ENCODE results near the gene LRRC32. TPM values are rescaled to one million over a fixed set of nuclear protein-coding genes. Genes with fewer than 3 reads are reported as not detected.

Gene LRRC32
- total RNA-seq, 2 experiments from 2014 or later: 0.23 to 0.32 TPM

DNA sequence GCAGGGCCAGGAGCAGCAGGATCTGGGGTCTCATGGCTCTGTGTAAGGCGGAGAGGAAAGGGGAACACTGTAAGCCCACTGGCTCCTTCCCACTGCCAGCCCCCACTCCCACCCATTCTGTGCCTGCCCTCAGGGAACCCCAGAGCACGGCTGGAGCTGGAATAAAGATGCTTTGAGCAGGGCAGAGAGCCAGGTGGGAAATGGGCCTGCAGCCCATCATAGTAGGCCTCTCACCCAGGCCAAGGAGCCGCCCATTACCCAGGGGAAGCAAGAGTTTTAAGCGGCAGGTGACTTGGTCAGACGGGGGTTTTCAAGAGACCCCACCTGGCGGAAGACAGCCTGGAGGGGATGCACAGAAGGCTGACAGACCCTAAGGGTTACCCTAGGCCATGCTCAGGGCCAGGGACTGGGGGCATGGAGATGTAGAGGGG is 4.6 kb downstream of the LRRC32 start:
- H3K4me3 Mint-ChIP-seq: no peak overlapping the region
- DNase-seq (no peak), ATAC-seq (no peak)
- H3K27me3 Mint-ChIP-seq (ENCODE audit: low read depth): peaks cover 22% of the 10 kb centered on the region
- POLR2A ChIA-PET: no interaction called here
- peaks cover 37% of the 10 kb centered on the region for H3K4me1 Mint-ChIP-seq (ENCODE audit: low read depth)
- CTCF ChIA-PET: no interaction called here
- no peaks in the 10 kb centered on the region for H3K9me3 Mint-ChIP-seq (ENCODE audit: insufficient read depth)
- no peaks in the 10 kb centered on the region for H3K36me3 Mint-ChIP-seq (ENCODE audit: low read depth)
- H3K27ac Mint-ChIP-seq: peak overlapping the region; percentile 86

DNA sequence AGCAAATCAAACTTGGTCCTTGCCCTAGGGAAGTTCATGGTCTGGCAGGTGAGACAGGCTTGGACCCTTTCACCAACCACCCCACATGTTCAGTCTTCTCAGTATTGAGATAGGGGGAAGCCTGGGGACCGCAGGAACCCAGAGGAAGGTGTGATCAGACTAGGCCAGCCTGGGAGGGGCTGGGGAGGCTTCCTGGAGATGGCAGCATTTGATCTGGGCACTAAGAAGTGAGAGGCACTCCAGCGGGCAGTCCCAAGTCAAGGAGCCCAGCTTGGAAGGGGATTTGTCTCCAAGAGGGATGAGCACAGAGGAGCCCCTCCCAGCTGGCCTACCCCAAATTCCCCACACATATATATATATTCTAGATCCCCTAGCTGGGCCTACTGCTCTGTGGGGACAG is 5.4 kb downstream of the LRRC32 start:
- DNase-seq: no peak
- H3K36me3 Mint-ChIP-seq (ENCODE audit: low read depth): no peaks in the 10 kb centered on the region
- H3K9me3 Mint-ChIP-seq (ENCODE audit: insufficient read depth): no peaks in the 10 kb centered on the region
- peak; percentile 41 for ATAC-seq
- peak overlapping the region; percentile 86 for H3K27ac Mint-ChIP-seq
- ChIA-PET POLR2A (no interaction called here), CTCF (interaction anchor here (0.9 kb wide), 1 partner anchor 21 kb away, joined by 4 read pairs; no protein-coding TSS in a partner anchor)
- H3K4me3 Mint-ChIP-seq: peak overlapping the region; percentile 32
- H3K27me3 Mint-ChIP-seq (ENCODE audit: low read depth): peaks cover 22% of the 10 kb centered on the region
- H3K4me1 Mint-ChIP-seq (ENCODE audit: low read depth): peaks cover 37% of the 10 kb centered on the region

GRCh38 chr11:76664578-76665061 is 5.9 kb downstream of the LRRC32 start:
- peak; percentile 72 for ATAC-seq
- no peaks in the 10 kb centered on the region for H3K36me3 Mint-ChIP-seq (ENCODE audit: low read depth)
- peaks cover 17% of the 10 kb centered on the region for H3K27me3 Mint-ChIP-seq (ENCODE audit: low read depth)
- H3K27ac Mint-ChIP-seq: peak overlapping the region; percentile 86
- no peaks in the 10 kb centered on the region for H3K9me3 Mint-ChIP-seq (ENCODE audit: insufficient read depth)
- H3K4me3 Mint-ChIP-seq: peak overlapping the region; percentile 32
- ChIA-PET POLR2A (interaction anchor here (1.2 kb wide), 1 partner anchor 27 kb away, joined by 3 read pairs; no protein-coding TSS in a partner anchor), CTCF (interaction anchor here (0.7 to 1.3 kb wide), 6 partner anchors 16 to 456 kb away, joined by 3 to 6 read pairs (median 4); no protein-coding TSS in a partner anchor)
- DNase-seq: peak; percentile 64
- H3K4me1 Mint-ChIP-seq (ENCODE audit: low read depth): peaks cover 31% of the 10 kb centered on the region

DNA sequence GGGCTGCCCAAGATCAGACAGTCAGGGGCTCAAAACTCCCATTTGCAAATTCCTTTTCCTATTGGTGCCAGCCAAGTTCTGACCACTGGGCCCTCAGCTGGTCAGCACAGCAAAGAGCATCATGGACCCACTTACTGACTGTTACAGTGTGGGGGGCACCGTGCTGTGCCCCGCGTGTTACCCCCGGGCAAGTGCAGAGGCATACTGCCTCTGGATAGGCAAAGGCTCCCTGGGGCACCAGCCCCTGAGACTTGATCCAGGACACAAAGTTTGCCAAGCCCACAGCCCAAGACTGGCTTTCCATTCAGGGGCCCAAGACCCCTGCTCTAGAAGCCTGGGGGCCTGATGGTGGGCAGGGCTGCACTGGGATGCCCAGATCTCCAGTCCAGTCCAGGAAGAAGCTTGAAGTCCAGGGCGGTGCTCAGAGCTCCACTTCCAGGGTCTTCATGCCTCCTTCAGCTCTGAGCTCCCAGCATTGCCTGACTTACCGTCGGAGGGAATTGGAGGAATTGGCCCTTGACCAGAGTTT is 6.6 kb downstream of the LRRC32 start:
- H3K27ac Mint-ChIP-seq: peak overlapping the region; percentile 86
- peaks cover 29% of the 10 kb centered on the region for H3K4me1 Mint-ChIP-seq (ENCODE audit: low read depth)
- no peak for ATAC-seq
- no peak for DNase-seq
- ChIA-PET POLR2A (interaction anchor here (1.2 kb wide), 1 partner anchor 27 kb away, joined by 3 read pairs; no protein-coding TSS in a partner anchor), CTCF (interaction anchor here (1.1 to 1.3 kb wide), 4 partner anchors 17 to 456 kb away, joined by 4 to 6 read pairs (median 4); no protein-coding TSS in a partner anchor)
- H3K36me3 Mint-ChIP-seq (ENCODE audit: low read depth): no peaks in the 10 kb centered on the region
- no peak overlapping the region for H3K4me3 Mint-ChIP-seq
- H3K9me3 Mint-ChIP-seq (ENCODE audit: insufficient read depth): no peaks in the 10 kb centered on the region
- H3K27me3 Mint-ChIP-seq (ENCODE audit: low read depth): peaks cover 10% of the 10 kb centered on the region

DNA sequence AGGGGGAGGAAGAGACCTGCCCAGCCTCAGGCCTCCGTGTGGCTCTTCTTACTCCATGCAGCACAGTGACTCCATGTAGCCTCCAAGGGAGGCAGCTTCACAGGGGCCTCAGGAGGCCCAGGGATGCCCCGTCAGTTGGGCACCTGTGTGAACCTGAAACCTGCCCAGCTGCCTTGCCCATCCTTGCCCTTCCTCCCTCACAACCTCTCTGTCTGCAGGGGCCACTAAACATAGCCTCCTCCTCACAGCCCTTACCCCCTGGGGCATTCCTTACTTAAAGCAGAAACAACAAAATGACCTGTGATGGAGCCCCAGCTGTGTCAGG is 7.1 kb downstream of the LRRC32 start:
- ChIA-PET CTCF (interaction anchor here (0.7 to 1.5 kb wide), 4 partner anchors 17 to 455 kb away, joined by 3 to 6 read pairs (median 4); no protein-coding TSS in a partner anchor), POLR2A (interaction anchor here (1.2 kb wide), 1 partner anchor 28 kb away, joined by 3 read pairs; no protein-coding TSS in a partner anchor)
- ATAC-seq (no peak), DNase-seq (no peak)
- H3K27ac Mint-ChIP-seq: no peak overlapping the region
- H3K4me1 Mint-ChIP-seq (ENCODE audit: low read depth): peaks cover 29% of the 10 kb centered on the region
- H3K9me3 Mint-ChIP-seq (ENCODE audit: insufficient read depth): no peaks in the 10 kb centered on the region
- no peaks in the 10 kb centered on the region for H3K36me3 Mint-ChIP-seq (ENCODE audit: low read depth)
- H3K4me3 Mint-ChIP-seq: no peak overlapping the region
- H3K27me3 Mint-ChIP-seq (ENCODE audit: low read depth): peaks cover 5% of the 10 kb centered on the region

GRCh38 chr11:76662656-76663485 is 7.7 kb downstream of the LRRC32 start:
- Mint-ChIP-seq H3K27me3 (ENCODE audit: low read depth) (no peaks in the 10 kb centered on the region), H3K4me1 (ENCODE audit: low read depth) (peaks cover 29% of the 10 kb centered on the region), H3K9me3 (ENCODE audit: insufficient read depth) (no peaks in the 10 kb centered on the region), H3K4me3 (no peak overlapping the region), H3K27ac (no peak overlapping the region), H3K36me3 (ENCODE audit: low read depth) (no peaks in the 10 kb centered on the region)
- POLR2A ChIA-PET: no interaction called here
- DNase-seq (no peak), ATAC-seq (no peak)
- CTCF ChIA-PET: interaction anchor here (0.7 to 1.5 kb wide), 4 partner anchors 19 to 455 kb away, joined by 3 to 6 read pairs (median 4); no protein-coding TSS in a partner anchor

- no peak overlapping the region for H3K27ac Mint-ChIP-seq
- no peak overlapping the region for H3K4me3 Mint-ChIP-seq
- no peaks in the 10 kb centered on the region for H3K9me3 Mint-ChIP-seq (ENCODE audit: insufficient read depth)
- no peaks in the 10 kb centered on the region for H3K27me3 Mint-ChIP-seq (ENCODE audit: low read depth)
- DNase-seq (no peak), ATAC-seq (no peak)
- no peaks in the 10 kb centered on the region for H3K36me3 Mint-ChIP-seq (ENCODE audit: low read depth)
- ChIA-PET CTCF (interaction anchor here (1.1 to 1.5 kb wide), 2 partner anchors 60 to 454 kb away, joined by 4 to 5 read pairs; no protein-coding TSS in a partner anchor), POLR2A (no interaction called here)
- H3K4me1 Mint-ChIP-seq (ENCODE audit: low read depth): peaks cover 32% of the 10 kb centered on the region
Measured at GRCh38 chr11:76661834-76662434, 8.6 kb downstream of the LRRC32 start.

DNA sequence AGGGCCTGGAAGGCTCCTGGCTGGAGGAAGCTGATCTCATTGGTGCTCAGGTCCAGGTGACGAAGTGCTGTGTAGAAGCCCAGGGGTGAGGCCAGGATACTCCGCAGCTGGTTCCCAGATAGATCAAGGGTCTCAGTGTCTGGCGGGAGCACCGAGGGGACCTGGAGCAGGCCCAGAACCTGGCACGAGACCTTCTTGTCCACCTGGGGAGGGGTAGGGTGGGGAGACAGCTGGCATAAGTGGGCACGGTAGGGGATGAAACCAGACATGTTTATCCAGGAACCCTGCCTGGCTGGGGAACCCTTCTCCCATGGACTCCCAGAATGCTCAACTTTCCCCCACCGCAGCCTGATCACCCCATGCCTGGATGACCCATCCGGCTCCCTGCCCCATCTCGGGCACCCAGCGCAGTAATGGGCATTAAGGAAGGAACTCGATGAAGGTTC is 9.2 kb downstream of the LRRC32 start:
- no peak overlapping the region for H3K27ac Mint-ChIP-seq
- H3K27me3 Mint-ChIP-seq (ENCODE audit: low read depth): no peaks in the 10 kb centered on the region
- no peaks in the 10 kb centered on the region for H3K36me3 Mint-ChIP-seq (ENCODE audit: low read depth)
- CTCF ChIA-PET: no interaction called here
- no peak overlapping the region for H3K4me3 Mint-ChIP-seq
- no peak for DNase-seq
- H3K4me1 Mint-ChIP-seq (ENCODE audit: low read depth): peaks cover 37% of the 10 kb centered on the region
- ATAC-seq: no peak
- POLR2A ChIA-PET: no interaction called here
- H3K9me3 Mint-ChIP-seq (ENCODE audit: insufficient read depth): no peaks in the 10 kb centered on the region

DNA sequence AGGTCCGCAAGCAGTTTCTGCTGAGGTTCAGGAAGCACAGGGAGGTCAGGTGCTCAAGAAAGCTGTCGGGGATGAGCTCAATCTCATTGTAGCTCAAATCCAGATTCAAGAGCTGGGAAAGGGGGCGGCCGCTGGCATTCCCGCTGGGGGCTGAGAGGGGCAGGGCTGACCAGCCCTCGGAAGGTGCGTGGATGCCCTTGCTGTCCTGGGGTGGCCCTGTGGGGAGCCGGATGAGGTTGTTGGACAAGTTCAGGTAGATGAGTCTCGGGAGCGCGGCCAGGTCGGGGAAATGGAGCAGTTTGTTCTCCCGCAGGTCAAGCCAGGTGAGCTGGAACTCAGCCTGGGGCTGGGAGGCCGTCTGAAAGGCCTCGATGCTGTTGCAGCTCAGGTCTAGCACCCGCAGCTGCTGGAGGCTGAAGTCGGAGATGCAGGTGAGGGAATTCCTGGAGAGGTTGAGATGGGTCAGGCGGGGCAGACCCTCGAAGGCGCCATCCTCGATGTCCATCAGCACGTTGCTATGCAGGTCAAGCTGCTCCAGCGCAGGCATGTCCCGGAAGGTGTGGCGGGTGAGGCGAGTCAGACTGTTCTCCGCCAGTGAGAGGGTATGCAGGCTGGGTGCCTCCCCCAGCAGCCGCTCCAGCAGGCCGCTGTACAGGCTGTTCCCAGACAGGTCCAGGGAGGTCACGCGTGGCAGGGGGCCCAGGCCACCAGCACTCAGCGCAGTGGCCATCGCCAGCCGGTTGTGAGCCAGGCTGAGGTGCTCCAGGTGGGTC is 9.8 kb downstream of the LRRC32 start:
- Mint-ChIP-seq H3K4me3 (no peak overlapping the region), H3K27me3 (ENCODE audit: low read depth) (no peaks in the 10 kb centered on the region), H3K36me3 (ENCODE audit: low read depth) (no peaks in the 10 kb centered on the region), H3K4me1 (ENCODE audit: low read depth) (peaks cover 34% of the 10 kb centered on the region), H3K9me3 (ENCODE audit: insufficient read depth) (no peaks in the 10 kb centered on the region), H3K27ac (no peak overlapping the region)
- DNase-seq: no peak
- ChIA-PET POLR2A (no interaction called here), CTCF (no interaction called here)
- no peak for ATAC-seq

GRCh38 chr11:76659672-76660532 is 10.6 kb downstream of the LRRC32 start:
- ATAC-seq: no peak
- ChIA-PET POLR2A (no interaction called here), CTCF (no interaction called here)
- H3K36me3 Mint-ChIP-seq (ENCODE audit: low read depth): no peaks in the 10 kb centered on the region
- H3K27me3 Mint-ChIP-seq (ENCODE audit: low read depth): no peaks in the 10 kb centered on the region
- peaks cover 26% of the 10 kb centered on the region for H3K4me1 Mint-ChIP-seq (ENCODE audit: low read depth)
- no peaks in the 10 kb centered on the region for H3K9me3 Mint-ChIP-seq (ENCODE audit: insufficient read depth)
- no peak overlapping the region for H3K4me3 Mint-ChIP-seq
- no peak overlapping the region for H3K27ac Mint-ChIP-seq
- DNase-seq: no peak

Data from activated CD8-positive, alpha-beta T cell treated with anti-CD3 and anti-CD28 coated beads, Interleukin-2, amount 10 ng/mL, durations not matched to agents 7 days and 5 days (primary cell).